SU-DHL-6 (cell line): ENCODE measurements around the gene RASSF4.

ENCODE experiments used
- H2AFZ ChIP-seq: fragments of 200-600 bp; sonication (generic); 2 replicates; pipeline ENCODE4 v1.6.1; 2014; ENCODE audit warnings: low read depth, mild to moderate bottlenecking, moderate library complexity, mixed read lengths, antibody characterized with exemption, low read length; ENCODE audit not compliant: severe bottlenecking
- H3F3A ChIP-seq: fragments of 200-600 bp; shearing (Covaris generic); 2 replicates; pipeline ENCODE4 v1.6.0; 2016; ENCODE audit warnings: antibody characterized with exemption, mild to moderate bottlenecking; ENCODE audit not compliant: insufficient read depth
- H3K27ac ChIP-seq: fragments of 200-600 bp; sonication (generic); 2 replicates; pipeline ENCODE4 v1.5.1; 2016; ENCODE audit warnings: low read depth, mild to moderate bottlenecking, low read length, moderate library complexity, mixed read lengths
- H3K27me3 ChIP-seq: fragments of 200-600 bp; sonication (generic), shearing (Covaris generic); 2 replicates; pipeline ENCODE4 v1.6.0; 2014; ENCODE audit warnings: mild to moderate bottlenecking, low read length
- H3K36me3 ChIP-seq: fragments of 200-600 bp; sonication (generic); 2 replicates; pipeline ENCODE4 v1.6.1; 2014; ENCODE audit warnings: mild to moderate bottlenecking, low read length, mixed read lengths
- H3K4me2 ChIP-seq: fragments of 300-600, 200-600 bp; shearing (Covaris generic), sonication (generic); 2 replicates; pipeline ENCODE4 v1.6.0; 2014; ENCODE audit warnings: low read length, low read depth, mild to moderate bottlenecking; ENCODE audit not compliant: poor library complexity, severe bottlenecking
- H3K4me3 ChIP-seq: fragments of 200-600 bp; sonication (generic); 2 replicates; pipeline ENCODE4 v1.5.1; 2014; ENCODE audit warnings: antibody characterized with exemption, low read length, mild to moderate bottlenecking, mixed read lengths; ENCODE audit not compliant: insufficient read depth, poor library complexity, severe bottlenecking
- H3K79me2 ChIP-seq: fragments of 200-600 bp; sonication (generic); 2 replicates; pipeline ENCODE4 v1.6.1; 2014; ENCODE audit warnings: mild to moderate bottlenecking, low read length, moderate library complexity; ENCODE audit not compliant: insufficient read depth
- H3K9ac ChIP-seq: fragments of 200-600 bp; sonication (generic); 2 replicates; pipeline ENCODE4 v1.7.0; 2014; ENCODE audit warnings: mild to moderate bottlenecking, low read length
- H3K9me2 ChIP-seq: fragments of 200-600 bp; sonication (generic); replicated peaks from 2 replicates; pipeline ENCODE4 v1.6.1; 2014; ENCODE audit warnings: low read length; ENCODE audit not compliant: insufficient read depth
- H3K9me3 ChIP-seq: fragments of 200-600 bp; sonication (generic); 2 replicates; pipeline ENCODE4 v1.6.1; 2014; ENCODE audit warnings: low read length, mixed read lengths; ENCODE audit not compliant: insufficient read depth
- H4K20me1 ChIP-seq: fragments of 200-600 bp; sonication (generic); 2 replicates; pipeline ENCODE4 v1.6.1; 2014; ENCODE audit warnings: low read depth, mild to moderate bottlenecking, antibody characterized with exemption, low read length, moderate library complexity, mixed read lengths
- CTCF ChIP-seq: fragments of 200-600 bp; sonication (generic); IDR thresholded peaks from one replicate; pipeline ENCODE4 v1.5.1; 2017; ENCODE audit warnings: antibody characterized with exemption, mild to moderate bottlenecking, low read length, moderate library complexity; ENCODE audit not compliant: insufficient read depth, poor library complexity, severe bottlenecking
- EZH2phosphoT487 ChIP-seq: fragments of 200-600 bp; sonication (generic), shearing (Covaris generic); conservative IDR thresholded peaks from 2 replicates; pipeline ENCODE4 v1.6.1; 2018; ENCODE audit warnings: mild to moderate bottlenecking, antibody characterized with exemption, low read length, moderate library complexity, mixed read lengths

The RASSF4 gene

GRCh38 chr10:44959247-44960087, at the start of gene RASSF4:
Gene RASSF4 (plus strand): TSS chr10:44959802. CDS start chr10:44970203, 10,401 bp downstream.
- Histone ChIP-seq H3K27me3 (no peaks in the 10 kb centered on the region), H3F3A (no peaks in the 10 kb centered on the region), H3K9me2 (no peaks in the 10 kb centered on the region), H3K36me3 (no peaks in the 10 kb centered on the region), H2AFZ (peak within 1 kb of the TSS; percentile 80), H3K9ac (peak within 1 kb of the TSS; percentile 63), H4K20me1 (no peaks in the 10 kb centered on the region), H3K4me2 (peak within 1 kb of the TSS; percentile 95), H3K27ac (no peak within 1 kb of the TSS), H3K4me3 (peak within 1 kb of the TSS; percentile 74), H3K9me3 (no peaks in the 10 kb centered on the region), H3K79me2 (no peaks in the 10 kb centered on the region)
- TF ChIP-seq CTCF, result no peak

- no peak overlapping the region for H3K4me3 ChIP-seq
- no peaks in the 10 kb centered on the region for H3K36me3 ChIP-seq
- no peak overlapping the region for H3K9ac ChIP-seq
- H3K9me3 ChIP-seq, result no peaks in the 10 kb centered on the region
- H4K20me1 ChIP-seq, result no peaks in the 10 kb centered on the region
- H3K27ac ChIP-seq, result no peak overlapping the region
- no peaks in the 10 kb centered on the region for H3K9me2 ChIP-seq
- no peak overlapping the region for H2AFZ ChIP-seq
- no peaks in the 10 kb centered on the region for H3K27me3 ChIP-seq
- no peak for TF ChIP-seq EZH2phosphoT487
- TF ChIP-seq CTCF, result no peak
- no peak overlapping the region for H3K4me2 ChIP-seq
- no peaks in the 10 kb centered on the region for H3F3A ChIP-seq
- H3K79me2 ChIP-seq, result no peaks in the 10 kb centered on the region
Measured at GRCh38 chr10:44909910-44910309, 49.7 kb upstream of the RASSF4 start.

- no peaks in the 10 kb centered on the region for H3F3A ChIP-seq
- no peak for TF ChIP-seq CTCF
- TF ChIP-seq EZH2phosphoT487, result no peak
- H3K9me3 ChIP-seq, result no peaks in the 10 kb centered on the region
- no peak overlapping the region for H3K4me2 ChIP-seq
- H3K79me2 ChIP-seq, result no peaks in the 10 kb centered on the region
- no peak overlapping the region for H3K9ac ChIP-seq
- no peak overlapping the region for H3K27ac ChIP-seq
- no peaks in the 10 kb centered on the region for H3K27me3 ChIP-seq
- no peak overlapping the region for H3K4me3 ChIP-seq
- H3K36me3 ChIP-seq, result no peaks in the 10 kb centered on the region
- no peak overlapping the region for H2AFZ ChIP-seq
- H4K20me1 ChIP-seq, result no peaks in the 10 kb centered on the region
- H3K9me2 ChIP-seq, result no peaks in the 10 kb centered on the region
Measured at GRCh38 chr10:44910602-44911001, 49.0 kb upstream of the RASSF4 start.
